ENCODE results near the gene CCDC7.

DNA sequence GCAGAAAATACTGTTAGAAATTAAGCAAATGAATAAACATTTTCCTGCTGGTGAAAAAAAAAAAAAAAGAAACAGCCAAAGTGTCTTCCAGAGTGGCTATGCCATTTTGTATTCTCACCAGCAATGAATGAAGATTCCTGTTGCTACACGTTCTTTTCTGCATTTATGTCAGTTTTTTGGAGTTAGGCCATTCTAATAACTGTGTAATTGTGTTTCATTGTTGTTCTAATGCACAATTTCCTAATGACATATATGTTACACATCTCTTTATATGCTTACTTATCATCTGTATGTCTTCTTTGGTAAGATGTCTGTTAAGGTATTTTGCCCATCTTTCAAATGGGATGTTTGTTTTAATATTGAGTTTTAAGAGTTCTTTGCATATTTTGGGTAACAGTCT, 298.4 kb downstream of the CCDC7 start:
- no peak for TF ChIP-seq ZNF274 (IDR thresholded peaks at IDR 0.05; ENCODE audit: low read depth, low read length)
- TF ChIP-seq, protein P1, sequence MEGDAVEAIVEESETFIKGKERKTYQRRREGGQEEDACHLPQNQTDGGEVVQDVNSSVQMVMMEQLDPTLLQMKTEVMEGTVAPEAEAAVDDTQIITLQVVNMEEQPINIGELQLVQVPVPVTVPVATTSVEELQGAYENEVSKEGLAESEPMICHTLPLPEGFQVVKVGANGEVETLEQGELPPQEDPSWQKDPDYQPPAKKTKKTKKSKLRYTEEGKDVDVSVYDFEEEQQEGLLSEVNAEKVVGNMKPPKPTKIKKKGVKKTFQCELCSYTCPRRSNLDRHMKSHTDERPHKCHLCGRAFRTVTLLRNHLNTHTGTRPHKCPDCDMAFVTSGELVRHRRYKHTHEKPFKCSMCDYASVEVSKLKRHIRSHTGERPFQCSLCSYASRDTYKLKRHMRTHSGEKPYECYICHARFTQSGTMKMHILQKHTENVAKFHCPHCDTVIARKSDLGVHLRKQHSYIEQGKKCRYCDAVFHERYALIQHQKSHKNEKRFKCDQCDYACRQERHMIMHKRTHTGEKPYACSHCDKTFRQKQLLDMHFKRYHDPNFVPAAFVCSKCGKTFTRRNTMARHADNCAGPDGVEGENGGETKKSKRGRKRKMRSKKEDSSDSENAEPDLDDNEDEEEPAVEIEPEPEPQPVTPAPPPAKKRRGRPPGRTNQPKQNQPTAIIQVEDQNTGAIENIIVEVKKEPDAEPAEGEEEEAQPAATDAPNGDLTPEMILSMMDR (IDR thresholded peaks at IDR 0.05 in 2 of 3, conservative IDR thresholded peaks at IDR 0.05 in 1 of 3; ENCODE audit: borderline replicate concordance in 1 of 3, insufficient read depth in 1 of 3, low read depth in 2 of 3, low read length in 2 of 3): no peak
- TF ChIP-seq SIN3A (IDR thresholded peaks at IDR 0.05; ENCODE audit: low read depth): no peak
- TF ChIP-seq RAD21 (IDR thresholded peaks at IDR 0.05; ENCODE audit: low read depth): no peak
- TF ChIP-seq EZH2 (IDR thresholded peaks at IDR 0.05): no peak
- TF ChIP-seq POLR2A (IDR thresholded peaks at IDR 0.05; ENCODE audit: borderline replicate concordance, extremely low read depth, insufficient read depth, insufficient read length): no peak
- TF ChIP-seq EGR1 (IDR thresholded peaks at IDR 0.05; ENCODE audit: low read depth): no peak
- TF ChIP-seq YY1 (IDR thresholded peaks at IDR 0.05; ENCODE audit: extremely low read depth, insufficient replicate concordance, low read depth, low read length): no peak
- TF ChIP-seq JUND (IDR thresholded peaks at IDR 0.05): no peak
- TF ChIP-seq, protein P2, sequence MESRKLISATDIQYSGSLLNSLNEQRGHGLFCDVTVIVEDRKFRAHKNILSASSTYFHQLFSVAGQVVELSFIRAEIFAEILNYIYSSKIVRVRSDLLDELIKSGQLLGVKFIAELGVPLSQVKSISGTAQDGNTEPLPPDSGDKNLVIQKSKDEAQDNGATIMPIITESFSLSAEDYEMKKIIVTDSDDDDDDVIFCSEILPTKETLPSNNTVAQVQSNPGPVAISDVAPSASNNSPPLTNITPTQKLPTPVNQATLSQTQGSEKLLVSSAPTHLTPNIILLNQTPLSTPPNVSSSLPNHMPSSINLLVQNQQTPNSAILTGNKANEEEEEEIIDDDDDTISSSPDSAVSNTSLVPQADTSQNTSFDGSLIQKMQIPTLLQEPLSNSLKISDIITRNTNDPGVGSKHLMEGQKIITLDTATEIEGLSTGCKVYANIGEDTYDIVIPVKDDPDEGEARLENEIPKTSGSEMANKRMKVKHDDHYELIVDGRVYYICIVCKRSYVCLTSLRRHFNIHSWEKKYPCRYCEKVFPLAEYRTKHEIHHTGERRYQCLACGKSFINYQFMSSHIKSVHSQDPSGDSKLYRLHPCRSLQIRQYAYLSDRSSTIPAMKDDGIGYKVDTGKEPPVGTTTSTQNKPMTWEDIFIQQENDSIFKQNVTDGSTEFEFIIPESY (IDR thresholded peaks at IDR 0.05; ENCODE audit: extremely low read depth, insufficient replicate concordance, low read length): no peak
- no peak for TF ChIP-seq ELF1 (IDR thresholded peaks at IDR 0.05; ENCODE audit: borderline replicate concordance, low read depth)
